HG03520 (cell line): ENCODE measurements around the gene SPAG5.
"Not testable (repeated sequence)": the region's sequence is repeated elsewhere in the genome, so short reads cannot be mapped to it uniquely, and the experiment has no call there.

Source experiments
- ATAC-seq: cut with Tn5 transposase; IDR thresholded peaks from one replicate; pipeline ENCODE4 v1.9.1; 2021; ENCODE audit warnings: mild to moderate bottlenecking, moderate library complexity; ENCODE audit not compliant: unreplicated experiment

Gene SPAG5

GRCh38 chr17:28610376-28610775 lies 11.6 kb upstream of the SPAG5 start:
- ATAC-seq = no peak

GRCh38 chr17:28604031-28604430 lies 5.2 kb upstream of the SPAG5 start:
- not testable (repeated sequence) for ATAC-seq

GRCh38 chr17:28599311-28600184 lies 723 bp upstream of the SPAG5 start:
- ATAC-seq = peak; percentile 38

GRCh38 chr17:28598389-28598788 lies 436 bp downstream of the SPAG5 start:
- ATAC-seq = no peak

GRCh38 chr17:28597606-28598383 lies 1.0 kb downstream of the SPAG5 start:
- no peak for ATAC-seq

GRCh38 chr17:28592260-28592659 lies 6.6 kb downstream of the SPAG5 start:
- no peak for ATAC-seq

- ATAC-seq = no peak
Measured at GRCh38 chr17:28585851-28586250, 13.0 kb downstream of the SPAG5 start.

- ATAC-seq = no peak
Measured at GRCh38 chr17:28584434-28584833, 14.4 kb downstream of the SPAG5 start.

GRCh38 chr17:28582513-28582912 lies 16.3 kb downstream of the SPAG5 start:
- no peak for ATAC-seq

- no peak for ATAC-seq
Measured at GRCh38 chr17:28580959-28581358, 17.9 kb downstream of the SPAG5 start.

- ATAC-seq = no peak
Measured at GRCh38 chr17:28579526-28579925, 19.3 kb downstream of the SPAG5 start.

- no peak for ATAC-seq
Measured at GRCh38 chr17:28578246-28579195, 20.3 kb downstream of the SPAG5 start.

- ATAC-seq = no peak
Measured at GRCh38 chr17:28577466-28577824, 21.4 kb downstream of the SPAG5 start.

GRCh38 chr17:28576758-28577465 lies 21.9 kb downstream of the SPAG5 start, which contains the start of gene ALDOC:
ALDOC (minus strand) TSS chr17:28576895; CDS start chr17:28575532, 1,363 bp downstream.
- ATAC-seq = peak; percentile 85

- not testable (repeated sequence) for ATAC-seq
Measured at GRCh38 chr17:28576016-28576415, 22.8 kb downstream of the SPAG5 start.

- ATAC-seq = no peak
Measured at GRCh38 chr17:28575126-28575795, 23.6 kb downstream of the SPAG5 start.

GRCh38 chr17:28574526-28574925 lies 24.3 kb downstream of the SPAG5 start:
- ATAC-seq = no peak

GRCh38 chr17:28573966-28574480 lies 24.8 kb downstream of the SPAG5 start:
- ATAC-seq = no peak

- ATAC-seq = no peak
Measured at GRCh38 chr17:28573521-28573920, 25.3 kb downstream of the SPAG5 start.

- no peak for ATAC-seq
Measured at GRCh38 chr17:28573040-28573380, 25.8 kb downstream of the SPAG5 start.
